Measurements from ENCODE around the gene DOCK6.

Gene DOCK6

GRCh38 chr19:11261431-11261970, 823 bp downstream of the DOCK6 start:
- H4K20me1 ChIP-seq (ENCODE audit: insufficient read depth, low read length), result no peaks in the 10 kb centered on the region
- no peak overlapping the region for H3K27ac ChIP-seq (ENCODE audit: low read length)
- H3K27me3 ChIP-seq (replicated peaks; ENCODE audit: insufficient read depth, low read length), result peaks cover 73% of the 10 kb centered on the region
- H3K9me3 ChIP-seq (replicated peaks; ENCODE audit: insufficient read depth, low read length), result no peaks in the 10 kb centered on the region
- DNase-seq, result no peak
- H3F3A ChIP-seq (ENCODE audit: insufficient read depth, low read length), result no peaks in the 10 kb centered on the region
- no peaks in the 10 kb centered on the region for H3K79me2 ChIP-seq (ENCODE audit: low read length)
- no peaks in the 10 kb centered on the region for H3K36me3 ChIP-seq (replicated peaks; ENCODE audit: insufficient read depth, low read length)
- TF ChIP-seq CTCF (IDR thresholded peaks at IDR 0.05; ENCODE audit: low read length), result no peak
- no peak for TF ChIP-seq EZH2phosphoT487 (IDR thresholded peaks at IDR 0.05; ENCODE audit: low read length)
- TF ChIP-seq EZH2 (optimal IDR thresholded peaks at IDR 0.05; ENCODE audit: low read depth, low read length), result no peak
- H3K9me2 ChIP-seq (replicated peaks; ENCODE audit: insufficient read depth, low read length), result no peaks in the 10 kb centered on the region
- H2AFZ ChIP-seq (ENCODE audit: low read length), result peak overlapping the region; percentile 61; the same call in 1 of the 2 replicates
- H3K9ac ChIP-seq (ENCODE audit: low read length), result no peak overlapping the region
- peak overlapping the region; percentile 77; the same call in 1 of the 2 replicates for H3K4me2 ChIP-seq (ENCODE audit: low read depth, low read length)
- H3K4me1 ChIP-seq (ENCODE audit: low read length), result no peaks in the 10 kb centered on the region
- H3K4me3 ChIP-seq (ENCODE audit: low read length), result peak overlapping the region; percentile 63

- no peaks in the 10 kb centered on the region for H3F3A ChIP-seq (ENCODE audit: insufficient read depth, low read length)
- H3K4me1 ChIP-seq (ENCODE audit: low read length), result no peaks in the 10 kb centered on the region
- H3K79me2 ChIP-seq (ENCODE audit: low read length), result no peaks in the 10 kb centered on the region
- no peak for DNase-seq
- H3K36me3 ChIP-seq (replicated peaks; ENCODE audit: insufficient read depth, low read length), result no peaks in the 10 kb centered on the region
- peaks cover 73% of the 10 kb centered on the region for H3K27me3 ChIP-seq (replicated peaks; ENCODE audit: insufficient read depth, low read length)
- H3K9me3 ChIP-seq (replicated peaks; ENCODE audit: insufficient read depth, low read length), result no peaks in the 10 kb centered on the region
- no peak overlapping the region for H3K27ac ChIP-seq (ENCODE audit: low read length)
- no peaks in the 10 kb centered on the region for H4K20me1 ChIP-seq (ENCODE audit: insufficient read depth, low read length)
- H3K4me2 ChIP-seq (ENCODE audit: low read depth, low read length), result no peak overlapping the region
- no peaks in the 10 kb centered on the region for H3K9me2 ChIP-seq (replicated peaks; ENCODE audit: insufficient read depth, low read length)
- no peak overlapping the region for H3K9ac ChIP-seq (ENCODE audit: low read length)
- no peak for TF ChIP-seq EZH2 (optimal IDR thresholded peaks at IDR 0.05; ENCODE audit: low read depth, low read length)
- TF ChIP-seq CTCF (IDR thresholded peaks at IDR 0.05; ENCODE audit: low read length), result no peak
- no peak for TF ChIP-seq EZH2phosphoT487 (IDR thresholded peaks at IDR 0.05; ENCODE audit: low read length)
- H3K4me3 ChIP-seq (ENCODE audit: low read length), result no peak overlapping the region
- H2AFZ ChIP-seq (ENCODE audit: low read length), result no peak overlapping the region
Observed at GRCh38 chr19:11260996-11261395, 1.3 kb downstream of the DOCK6 start.

DNA sequence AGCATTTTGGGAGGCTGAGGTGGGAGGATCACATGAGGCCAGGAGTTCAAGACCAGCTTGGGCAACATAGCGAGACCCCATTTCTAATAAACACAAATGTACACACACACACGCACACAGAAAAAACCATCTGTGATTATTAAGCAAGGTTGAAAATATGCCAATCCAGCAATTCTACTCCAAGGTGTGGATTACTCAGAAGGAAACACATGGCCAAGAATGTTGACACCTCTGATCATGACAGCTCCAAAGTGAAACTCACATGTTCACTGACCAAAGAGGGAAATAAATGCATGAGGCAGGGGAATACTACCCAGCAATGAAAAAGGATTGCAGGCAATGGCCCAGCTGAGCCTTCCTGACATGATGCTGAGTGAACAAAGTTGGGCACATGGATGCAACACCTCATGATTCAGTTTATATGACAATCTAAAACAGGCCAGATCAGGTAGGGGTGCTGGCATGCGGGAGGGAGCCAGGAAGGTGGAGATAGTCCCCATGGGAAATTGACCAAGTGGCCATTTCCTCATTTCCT, 4.4 kb downstream of the DOCK6 start:
- Histone ChIP-seq H3K4me1 (ENCODE audit: low read length) (no peaks in the 10 kb centered on the region), H3K27me3 (replicated peaks; ENCODE audit: insufficient read depth, low read length) (peaks cover 65% of the 10 kb centered on the region), H3K79me2 (ENCODE audit: low read length) (no peaks in the 10 kb centered on the region), H3F3A (ENCODE audit: insufficient read depth, low read length) (no peaks in the 10 kb centered on the region), H3K9me3 (replicated peaks; ENCODE audit: insufficient read depth, low read length) (no peaks in the 10 kb centered on the region), H3K4me2 (ENCODE audit: low read depth, low read length) (no peak overlapping the region), H3K27ac (ENCODE audit: low read length) (no peak overlapping the region), H3K36me3 (replicated peaks; ENCODE audit: insufficient read depth, low read length) (no peaks in the 10 kb centered on the region), H3K9me2 (replicated peaks; ENCODE audit: insufficient read depth, low read length) (no peaks in the 10 kb centered on the region), H4K20me1 (ENCODE audit: insufficient read depth, low read length) (no peaks in the 10 kb centered on the region), H3K4me3 (ENCODE audit: low read length) (no peak overlapping the region), H3K9ac (ENCODE audit: low read length) (no peak overlapping the region), H2AFZ (ENCODE audit: low read length) (no peak overlapping the region)
- DNase-seq, result no peak
- TF ChIP-seq CTCF (IDR thresholded peaks at IDR 0.05; ENCODE audit: low read length) (no peak), EZH2phosphoT487 (IDR thresholded peaks at IDR 0.05; ENCODE audit: low read length) (no peak), EZH2 (optimal IDR thresholded peaks at IDR 0.05; ENCODE audit: low read depth, low read length) (no peak)

Measured in MM.1S (cell line).